ENCODE data around the gene IER3IP1. TPM values are rescaled to one million over a fixed set of nuclear protein-coding genes. Genes with fewer than 3 reads are reported as not detected.
"Not testable (repeated sequence)": the region's sequence is repeated elsewhere in the genome, so short reads cannot be mapped to it uniquely, and the experiment has no call there.

Gene IER3IP1
- total RNA-seq, 1 donor from 2014 or later, result 14.8 TPM

GRCh38 chr18:47163241-47163640 lies 12.9 kb downstream of the IER3IP1 start:
- Mint-ChIP-seq H3K4me1 (ENCODE audit: unreplicated experiment) (peaks cover 14% of the 10 kb centered on the region), H3K9me3 (ENCODE audit: unreplicated experiment) (no peaks in the 10 kb centered on the region), H3K36me3 (ENCODE audit: unreplicated experiment) (peaks cover 2% of the 10 kb centered on the region), H3K27me3 (ENCODE audit: unreplicated experiment) (no peaks in the 10 kb centered on the region), H3K27ac (ENCODE audit: unreplicated experiment) (no peak overlapping the region), H3K4me3 (ENCODE audit: unreplicated experiment) (no peak overlapping the region)
- no peak for DNase-seq (ENCODE audit: extremely low spot score, unreplicated experiment)
- TF ChIP-seq CTCF (IDR thresholded peaks at IDR 0.05), result no peak

- no peak for TF ChIP-seq CTCF (IDR thresholded peaks at IDR 0.05)
- H3K9me3 Mint-ChIP-seq (ENCODE audit: unreplicated experiment), result no peaks in the 10 kb centered on the region
Observed at GRCh38 chr18:47160256-47160655, 15.9 kb downstream of the IER3IP1 start.

GRCh38 chr18:47158404-47158803 lies 17.8 kb downstream of the IER3IP1 start:
- not testable (repeated sequence) for H3K27me3 Mint-ChIP-seq (ENCODE audit: unreplicated experiment); H3K9me3 Mint-ChIP-seq (ENCODE audit: unreplicated experiment); H3K4me1 Mint-ChIP-seq (ENCODE audit: unreplicated experiment); DNase-seq (ENCODE audit: extremely low spot score, unreplicated experiment); H3K4me3 Mint-ChIP-seq (ENCODE audit: unreplicated experiment); H3K27ac Mint-ChIP-seq (ENCODE audit: unreplicated experiment)
- H3K36me3 Mint-ChIP-seq (ENCODE audit: unreplicated experiment), result peaks cover 25% of the 10 kb centered on the region

More at GRCh38 chr18:47160256-47160655, 15.9 kb downstream of the IER3IP1 start:
- Mint-ChIP-seq H3K36me3 (ENCODE audit: unreplicated experiment) (peaks cover 11% of the 10 kb centered on the region), H3K4me1 (ENCODE audit: unreplicated experiment) (peaks cover 14% of the 10 kb centered on the region), H3K27ac (ENCODE audit: unreplicated experiment) (no peak overlapping the region), H3K4me3 (ENCODE audit: unreplicated experiment) (no peak overlapping the region), H3K27me3 (ENCODE audit: unreplicated experiment) (no peaks in the 10 kb centered on the region)
- no peak for DNase-seq (ENCODE audit: extremely low spot score, unreplicated experiment)

- Mint-ChIP-seq H3K9me3 (ENCODE audit: unreplicated experiment) (no peaks in the 10 kb centered on the region), H3K27ac (ENCODE audit: unreplicated experiment) (peak overlapping the region; percentile 93), H3K4me1 (ENCODE audit: unreplicated experiment) (peaks cover 27% of the 10 kb centered on the region), H3K4me3 (ENCODE audit: unreplicated experiment) (peak overlapping the region; percentile 90), H3K27me3 (ENCODE audit: unreplicated experiment) (no peaks in the 10 kb centered on the region), H3K36me3 (ENCODE audit: unreplicated experiment) (peaks cover 23% of the 10 kb centered on the region)
- TF ChIP-seq CTCF (IDR thresholded peaks at IDR 0.05), result no peak
- no peak for DNase-seq (ENCODE audit: extremely low spot score, unreplicated experiment)
Observed at GRCh38 chr18:47151439-47151838, 24.7 kb downstream of the IER3IP1 start.

GRCh38 chr18:47150824-47151366 lies 25.3 kb downstream of the IER3IP1 start:
- peak overlapping the region; percentile 90 for H3K4me3 Mint-ChIP-seq (ENCODE audit: unreplicated experiment)

More at GRCh38 chr18:47150824-47151366, 25.3 kb downstream of the IER3IP1 start:
- Mint-ChIP-seq H3K4me1 (ENCODE audit: unreplicated experiment) (peaks cover 27% of the 10 kb centered on the region), H3K36me3 (ENCODE audit: unreplicated experiment) (peaks cover 18% of the 10 kb centered on the region), H3K27ac (ENCODE audit: unreplicated experiment) (peak overlapping the region; percentile 93), H3K9me3 (ENCODE audit: unreplicated experiment) (no peaks in the 10 kb centered on the region), H3K27me3 (ENCODE audit: unreplicated experiment) (no peaks in the 10 kb centered on the region)
- DNase-seq (ENCODE audit: extremely low spot score, unreplicated experiment), result no peak
- no peak for TF ChIP-seq CTCF (IDR thresholded peaks at IDR 0.05)
